ENCODE data around the gene ZNF689. TPM values are rescaled to one million over a fixed set of nuclear protein-coding genes. Genes with fewer than 3 reads are reported as not detected.

The ZNF689 gene
- total and polyA plus RNA-seq, 2 of the 4 experiments (the other 2 are of a cell fraction): 2.7 to 2.9 TPM

DNA sequence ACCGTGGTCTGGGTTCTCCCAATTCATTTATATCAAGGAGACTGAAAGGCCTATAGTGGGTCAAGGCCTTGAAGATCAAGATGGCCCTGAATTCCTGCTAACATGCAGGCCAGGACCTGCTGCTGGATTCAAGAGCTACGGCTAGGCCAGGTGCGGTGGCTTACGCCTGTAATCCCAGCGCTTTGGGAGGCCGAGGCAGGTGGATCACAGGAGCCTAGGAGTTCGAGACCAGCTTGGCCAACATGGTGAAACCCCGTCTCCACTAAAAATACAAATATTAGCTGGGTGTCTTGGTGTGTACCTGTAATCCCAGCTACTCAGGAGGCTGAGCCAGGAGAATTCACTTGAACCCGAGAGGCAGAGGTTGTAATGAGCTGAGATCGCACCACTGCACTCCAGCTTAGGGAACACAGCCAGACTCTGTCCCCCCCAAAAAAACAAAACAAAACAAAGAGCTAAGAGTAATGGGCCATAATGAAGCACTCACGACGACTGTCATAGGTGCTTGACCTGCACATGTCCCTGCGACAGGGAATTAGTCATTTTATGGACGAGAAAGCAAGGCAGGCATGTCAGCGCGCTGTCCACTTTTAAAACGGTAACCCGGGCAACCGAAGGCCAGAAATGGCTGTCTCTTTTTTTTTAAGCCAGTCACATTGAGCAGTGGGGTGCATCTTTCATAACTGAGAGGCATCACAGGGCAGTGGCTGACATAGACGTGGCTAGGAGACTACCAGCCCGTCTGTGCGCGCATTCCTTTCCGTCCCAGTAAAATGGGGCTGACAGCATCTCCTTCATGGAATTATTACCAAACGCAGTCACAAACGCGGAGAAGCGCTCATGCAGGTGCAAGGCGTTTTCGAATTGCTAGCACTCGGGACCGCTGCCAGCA is 47.0 kb upstream of the ZNF689 start:
- CTCF ChIA-PET: no interaction called here

More for the DNA sequence above, 47.0 kb upstream of the ZNF689 start:
- H2BK20ac ChIP-seq (ENCODE audit: low read depth, low read length): no peak overlapping the region
- POLR2A ChIA-PET (ENCODE audit: unreplicated experiment): no interaction called here
- peak overlapping the region; percentile 78 for H3K14ac ChIP-seq (replicated peaks; ENCODE audit: low read depth, low read length)
- H2AK9ac ChIP-seq (replicated peaks; ENCODE audit: low read depth, low read length, poor library complexity): peak overlapping the region; percentile 62
- H3K9ac ChIP-seq (ENCODE audit: low read depth, low read length): peak overlapping the region; percentile 61
- peak overlapping the region; percentile 39 for H3K56ac ChIP-seq (ENCODE audit: extremely low read depth, insufficient read depth, low read length)
- peak overlapping the region; percentile 31; the same call in 1 of the 2 replicates for H4K5ac ChIP-seq (ENCODE audit: low read depth, low read length)
- no TSS peak for BruUV-seq (replicated peaks)
- TF ChIP-seq NFE2L2 (IDR thresholded peaks at IDR 0.05; ENCODE audit: low read depth, low read length) (no peak), SMC3 (IDR thresholded peaks at IDR 0.05; ENCODE audit: low read depth, low read length) (no peak), RAD21 (IDR thresholded peaks at IDR 0.05; ENCODE audit: low read length) (no peak), RCOR1 (IDR thresholded peaks at IDR 0.05; ENCODE audit: insufficient replicate concordance, low read length) (no peak), MAZ (IDR thresholded peaks at IDR 0.05; ENCODE audit: borderline replicate concordance, low read depth, low read length) (no peak), CEBPB (IDR thresholded peaks at IDR 0.05; ENCODE audit: low read depth, low read length) (no peak), BHLHE40 (IDR thresholded peaks at IDR 0.05; ENCODE audit: low read depth, low read length) (no peak), MXI1 (IDR thresholded peaks at IDR 0.05; ENCODE audit: borderline replicate concordance, low read depth, low read length) (no peak)
- TF ChIP-seq, protein P1, sequence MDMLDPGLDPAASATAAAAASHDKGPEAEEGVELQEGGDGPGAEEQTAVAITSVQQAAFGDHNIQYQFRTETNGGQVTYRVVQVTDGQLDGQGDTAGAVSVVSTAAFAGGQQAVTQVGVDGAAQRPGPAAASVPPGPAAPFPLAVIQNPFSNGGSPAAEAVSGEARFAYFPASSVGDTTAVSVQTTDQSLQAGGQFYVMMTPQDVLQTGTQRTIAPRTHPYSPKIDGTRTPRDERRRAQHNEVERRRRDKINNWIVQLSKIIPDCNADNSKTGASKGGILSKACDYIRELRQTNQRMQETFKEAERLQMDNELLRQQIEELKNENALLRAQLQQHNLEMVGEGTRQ (IDR thresholded peaks at IDR 0.05; ENCODE audit: low read depth, low read length): no peak
- TF ChIP-seq, protein P2, sequence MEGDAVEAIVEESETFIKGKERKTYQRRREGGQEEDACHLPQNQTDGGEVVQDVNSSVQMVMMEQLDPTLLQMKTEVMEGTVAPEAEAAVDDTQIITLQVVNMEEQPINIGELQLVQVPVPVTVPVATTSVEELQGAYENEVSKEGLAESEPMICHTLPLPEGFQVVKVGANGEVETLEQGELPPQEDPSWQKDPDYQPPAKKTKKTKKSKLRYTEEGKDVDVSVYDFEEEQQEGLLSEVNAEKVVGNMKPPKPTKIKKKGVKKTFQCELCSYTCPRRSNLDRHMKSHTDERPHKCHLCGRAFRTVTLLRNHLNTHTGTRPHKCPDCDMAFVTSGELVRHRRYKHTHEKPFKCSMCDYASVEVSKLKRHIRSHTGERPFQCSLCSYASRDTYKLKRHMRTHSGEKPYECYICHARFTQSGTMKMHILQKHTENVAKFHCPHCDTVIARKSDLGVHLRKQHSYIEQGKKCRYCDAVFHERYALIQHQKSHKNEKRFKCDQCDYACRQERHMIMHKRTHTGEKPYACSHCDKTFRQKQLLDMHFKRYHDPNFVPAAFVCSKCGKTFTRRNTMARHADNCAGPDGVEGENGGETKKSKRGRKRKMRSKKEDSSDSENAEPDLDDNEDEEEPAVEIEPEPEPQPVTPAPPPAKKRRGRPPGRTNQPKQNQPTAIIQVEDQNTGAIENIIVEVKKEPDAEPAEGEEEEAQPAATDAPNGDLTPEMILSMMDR (conservative IDR thresholded peaks at IDR 0.05; ENCODE audit: low read depth, low read length): no peak
- peaks cover 28 to 50% of the 10 kb centered on the region in 2 experiments for H3K79me1 ChIP-seq (ENCODE audit: low read depth in 1 of 2, low read length in 2 of 2)
- dilution Hi-C loops (cut with HindIII; ENCODE audit: low sequenced_read_pairs, unreplicated experiment) (no loop called here), intact Hi-C loops (cut with micrococcal nuclease) (no loop called here), in situ Hi-C loops (cut with MboI; ENCODE audit: low sequenced_read_pairs) (no loop called here)
- peak overlapping the region; percentile 96 for H3K4me2 ChIP-seq (ENCODE audit: low read depth, low read length)
- H3K4me1 ChIP-seq (ENCODE audit: control insufficient read depth, insufficient read depth, low read length): peaks cover 12% of the 10 kb centered on the region; the same call in 1 of the 2 replicates
- ATAC-seq (ENCODE audit: low read depth) (no peak), DNase-seq (no peak)
- H2AK5ac ChIP-seq (ENCODE audit: low read depth, low read length): peak overlapping the region; percentile 80
- H3K23ac ChIP-seq (ENCODE audit: low read depth, low read length): peak overlapping the region; percentile 81
- H4K20me1 ChIP-seq (ENCODE audit: insufficient read depth, low read length): peaks cover 23% of the 10 kb centered on the region
- peaks cover 43% of the 10 kb centered on the region for H3K36me3 ChIP-seq (ENCODE audit: control insufficient read depth, insufficient read depth, low read length)
- peak overlapping the region; percentile 66 for H3K27ac ChIP-seq (ENCODE audit: insufficient read depth, low read length)
- WGBS, 2 experiments (ENCODE audit: extremely low coverage in 2 of 2, insufficient read length in 1 of 2): 38% methylated on average over 15 of the region's 32 CpGs; no CpG with 5 or more reads in 1 of the 2 experiments
- peak overlapping the region; percentile 75 for H2BK5ac ChIP-seq (ENCODE audit: low read depth, low read length, poor library complexity, severe bottlenecking)
- H2BK120ac ChIP-seq (ENCODE audit: low read depth, low read length): no peak overlapping the region
- H4K91ac ChIP-seq (ENCODE audit: insufficient read depth, low read depth, low read length): peak overlapping the region; percentile 82
- H3K9me3 ChIP-seq (ENCODE audit: control insufficient read depth, insufficient read depth, low read length): no peaks in the 10 kb centered on the region
- peak overlapping the region; percentile 99 for H2AFZ ChIP-seq (replicated peaks; ENCODE audit: low read length, poor library complexity)
- H4K8ac ChIP-seq (ENCODE audit: low read depth in 2 of 2, low read length in 2 of 2): peak overlapping the region; percentile 53 to 88
- H3K4me3 ChIP-seq (ENCODE audit: insufficient read depth, low read depth, low read length): peak overlapping the region; percentile 53
- no peaks in the 10 kb centered on the region for H3K27me3 ChIP-seq (ENCODE audit: control insufficient read depth, insufficient read depth, low read length)
- H3K9me1 ChIP-seq (ENCODE audit: insufficient read depth, low read length): peaks cover 5% of the 10 kb centered on the region; the same call in 1 of the 2 replicates
- peak overlapping the region; percentile 71 for H3K4ac ChIP-seq (ENCODE audit: low read depth, low read length)
- no peak overlapping the region for H2BK15ac ChIP-seq (ENCODE audit: low read depth, low read length)
- H3K18ac ChIP-seq (ENCODE audit: low read depth, low read length): peak overlapping the region; percentile 23; the same call in 1 of the 2 replicates

Measured in IMR-90 (cell line).